T-helper 2 cell treated with Interferon-gamma antibody and Interleukin-4, amounts not matched to agents 5 μg/mL and 100 μg/mL, for 36 hours (primary cell): ENCODE results near the gene LRRC10B.

ENCODE experiments used
- DNase-seq: peaks from one replicate; pipeline ENCODE4 v3.0.0; 2021; ENCODE audit warnings: low spot score
- H3K27ac Mint-ChIP-seq: one replicate; pipeline ENCODE4 v1.8.0; 2021; ENCODE audit warnings: mild to moderate bottlenecking, mixed read lengths
- H3K27me3 Mint-ChIP-seq: one replicate; pipeline ENCODE4 v1.8.0; 2021; ENCODE audit warnings: low read depth, mixed read lengths
- H3K36me3 Mint-ChIP-seq: one replicate; pipeline ENCODE4 v1.8.0; 2021; ENCODE audit warnings: low read depth, mixed read lengths
- H3K4me1 Mint-ChIP-seq: one replicate; pipeline ENCODE4 v1.8.0; 2021; ENCODE audit warnings: low read depth, mixed read lengths
- H3K4me3 Mint-ChIP-seq: one replicate; pipeline ENCODE4 v1.8.0; 2022; ENCODE audit warnings: mild to moderate bottlenecking, moderate library complexity, mixed read lengths
- H3K9me3 Mint-ChIP-seq: one replicate; pipeline ENCODE4 v1.8.0; 2021; ENCODE audit warnings: mixed read lengths

Gene LRRC10B

GRCh38 chr11:61524446-61524845, 15.9 kb downstream of the LRRC10B start:
- Mint-ChIP-seq H3K4me3 (no peak overlapping the region), H3K27ac (no peak overlapping the region), H3K4me1 (no peaks in the 10 kb centered on the region), H3K36me3 (no peaks in the 10 kb centered on the region), H3K9me3 (no peaks in the 10 kb centered on the region), H3K27me3 (peaks cover 3% of the 10 kb centered on the region)
- DNase-seq = no peak

GRCh38 chr11:61524963-61525587, 16.5 kb downstream of the LRRC10B start:
- no peaks in the 10 kb centered on the region for H3K4me1 Mint-ChIP-seq
- H3K27me3 Mint-ChIP-seq = peaks cover 3% of the 10 kb centered on the region
- DNase-seq = no peak
- no peaks in the 10 kb centered on the region for H3K36me3 Mint-ChIP-seq
- H3K4me3 Mint-ChIP-seq = no peak overlapping the region
- no peaks in the 10 kb centered on the region for H3K9me3 Mint-ChIP-seq
- H3K27ac Mint-ChIP-seq = no peak overlapping the region

DNA sequence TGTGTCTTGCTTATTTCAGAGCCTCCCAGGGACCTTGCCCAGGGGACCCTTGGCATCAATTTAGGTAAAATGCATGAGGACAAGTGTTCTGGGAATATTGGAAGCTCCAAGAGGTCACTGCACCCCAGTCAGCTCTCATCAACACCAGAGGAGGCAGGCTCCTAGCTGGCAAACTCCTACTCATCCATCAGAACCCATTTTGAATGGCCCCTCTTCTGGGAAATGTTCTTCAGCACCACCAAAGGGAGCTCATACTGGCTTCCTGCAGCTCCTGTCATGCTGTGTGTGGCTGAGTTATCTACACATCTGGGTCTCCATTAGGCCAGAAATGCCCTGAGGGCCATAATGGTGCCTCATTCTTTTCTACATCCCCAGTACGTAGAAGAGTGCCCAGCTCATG, 17.7 kb downstream of the LRRC10B start:
- no peak for DNase-seq
- Mint-ChIP-seq H3K36me3 (no peaks in the 10 kb centered on the region), H3K9me3 (no peaks in the 10 kb centered on the region), H3K4me3 (no peak overlapping the region), H3K27ac (no peak overlapping the region), H3K4me1 (no peaks in the 10 kb centered on the region), H3K27me3 (peaks cover 3% of the 10 kb centered on the region)

GRCh38 chr11:61526956-61527731, 18.6 kb downstream of the LRRC10B start:
- Mint-ChIP-seq H3K4me3 (no peak overlapping the region), H3K27ac (no peak overlapping the region), H3K27me3 (peaks cover 3% of the 10 kb centered on the region)

DNA sequence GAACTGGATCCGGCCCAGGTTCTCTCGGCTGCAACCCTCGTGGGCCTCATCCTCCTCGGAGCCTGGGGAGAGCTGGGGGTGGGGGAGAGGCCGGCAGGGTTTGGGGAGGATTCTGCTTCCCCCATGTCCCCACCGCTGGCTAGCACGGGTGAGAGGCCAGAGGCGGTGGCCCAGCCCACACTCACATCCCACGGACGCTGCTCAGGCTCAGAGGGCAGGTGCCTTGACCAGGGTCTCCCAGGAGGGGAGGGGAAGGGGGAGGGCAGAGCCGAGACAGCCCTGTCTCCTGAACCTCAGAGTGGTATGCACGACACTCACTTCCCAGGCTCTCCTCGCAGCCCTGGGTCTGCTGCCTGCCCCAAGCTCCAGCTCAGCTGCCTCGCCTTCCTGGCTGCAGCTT, 19.6 kb downstream of the LRRC10B start:
- Mint-ChIP-seq H3K27ac (no peak overlapping the region), H3K9me3 (no peaks in the 10 kb centered on the region), H3K4me1 (no peaks in the 10 kb centered on the region), H3K4me3 (no peak overlapping the region), H3K36me3 (no peaks in the 10 kb centered on the region), H3K27me3 (peaks cover 3% of the 10 kb centered on the region)
- no peak for DNase-seq

More at GRCh38 chr11:61526956-61527731, 18.6 kb downstream of the LRRC10B start:
- no peak for DNase-seq
- Mint-ChIP-seq H3K36me3 (no peaks in the 10 kb centered on the region), H3K4me1 (no peaks in the 10 kb centered on the region), H3K9me3 (no peaks in the 10 kb centered on the region)

- H3K27me3 Mint-ChIP-seq = peaks cover 3% of the 10 kb centered on the region
Measured at GRCh38 chr11:61529537-61530225, 21.1 kb downstream of the LRRC10B start.

GRCh38 chr11:61531044-61531443, 22.5 kb downstream of the LRRC10B start:
- H3K27ac Mint-ChIP-seq = no peak overlapping the region
- no peaks in the 10 kb centered on the region for H3K27me3 Mint-ChIP-seq
- H3K9me3 Mint-ChIP-seq = no peaks in the 10 kb centered on the region
- no peak overlapping the region for H3K4me3 Mint-ChIP-seq
- no peaks in the 10 kb centered on the region for H3K36me3 Mint-ChIP-seq
- H3K4me1 Mint-ChIP-seq = no peaks in the 10 kb centered on the region
- no peak for DNase-seq

More at GRCh38 chr11:61529537-61530225, 21.1 kb downstream of the LRRC10B start:
- no peak overlapping the region for H3K4me3 Mint-ChIP-seq
- H3K36me3 Mint-ChIP-seq = no peaks in the 10 kb centered on the region
- H3K9me3 Mint-ChIP-seq = no peaks in the 10 kb centered on the region
- H3K4me1 Mint-ChIP-seq = no peaks in the 10 kb centered on the region
- no peak for DNase-seq
- H3K27ac Mint-ChIP-seq = no peak overlapping the region

GRCh38 chr11:61532134-61533038, 23.8 kb downstream of the LRRC10B start:
- peak; percentile 18 for DNase-seq
- Mint-ChIP-seq H3K27me3 (no peaks in the 10 kb centered on the region), H3K4me3 (no peak overlapping the region), H3K27ac (no peak overlapping the region), H3K36me3 (no peaks in the 10 kb centered on the region), H3K4me1 (no peaks in the 10 kb centered on the region), H3K9me3 (no peaks in the 10 kb centered on the region)

DNA sequence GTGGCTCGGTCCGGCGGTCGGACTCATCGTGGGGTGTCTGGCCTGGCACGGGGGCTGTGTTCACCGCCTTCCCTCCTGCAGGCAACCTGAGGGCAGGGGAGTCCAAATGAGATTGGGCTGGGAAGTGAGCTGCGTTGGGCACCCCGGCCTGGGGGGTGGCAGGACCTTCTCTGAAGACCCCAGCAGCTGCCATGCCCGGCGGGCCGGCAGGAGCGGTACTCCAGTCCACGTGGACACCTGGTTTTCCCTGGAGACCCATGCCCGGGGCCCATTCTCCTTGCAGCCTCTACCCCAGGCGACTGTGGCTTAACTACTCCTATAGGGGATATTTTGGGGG, 24.5 kb downstream of the LRRC10B start:
- Mint-ChIP-seq H3K9me3 (no peaks in the 10 kb centered on the region), H3K27ac (no peak overlapping the region), H3K27me3 (no peaks in the 10 kb centered on the region), H3K36me3 (no peaks in the 10 kb centered on the region), H3K4me1 (no peaks in the 10 kb centered on the region), H3K4me3 (no peak overlapping the region)
- DNase-seq = no peak

GRCh38 chr11:61533401-61533800, 24.9 kb downstream of the LRRC10B start:
- no peaks in the 10 kb centered on the region for H3K9me3 Mint-ChIP-seq
- H3K36me3 Mint-ChIP-seq = no peaks in the 10 kb centered on the region
- no peaks in the 10 kb centered on the region for H3K27me3 Mint-ChIP-seq
- no peak overlapping the region for H3K4me3 Mint-ChIP-seq
- DNase-seq = no peak
- no peak overlapping the region for H3K27ac Mint-ChIP-seq
- no peaks in the 10 kb centered on the region for H3K4me1 Mint-ChIP-seq

GRCh38 chr11:61534025-61534932, 25.7 kb downstream of the LRRC10B start:
- H3K27ac Mint-ChIP-seq = no peak overlapping the region
- H3K4me1 Mint-ChIP-seq = no peaks in the 10 kb centered on the region
- no peak overlapping the region for H3K4me3 Mint-ChIP-seq
- no peak for DNase-seq
- H3K9me3 Mint-ChIP-seq = no peaks in the 10 kb centered on the region
- no peaks in the 10 kb centered on the region for H3K36me3 Mint-ChIP-seq
- H3K27me3 Mint-ChIP-seq = no peaks in the 10 kb centered on the region

DNA sequence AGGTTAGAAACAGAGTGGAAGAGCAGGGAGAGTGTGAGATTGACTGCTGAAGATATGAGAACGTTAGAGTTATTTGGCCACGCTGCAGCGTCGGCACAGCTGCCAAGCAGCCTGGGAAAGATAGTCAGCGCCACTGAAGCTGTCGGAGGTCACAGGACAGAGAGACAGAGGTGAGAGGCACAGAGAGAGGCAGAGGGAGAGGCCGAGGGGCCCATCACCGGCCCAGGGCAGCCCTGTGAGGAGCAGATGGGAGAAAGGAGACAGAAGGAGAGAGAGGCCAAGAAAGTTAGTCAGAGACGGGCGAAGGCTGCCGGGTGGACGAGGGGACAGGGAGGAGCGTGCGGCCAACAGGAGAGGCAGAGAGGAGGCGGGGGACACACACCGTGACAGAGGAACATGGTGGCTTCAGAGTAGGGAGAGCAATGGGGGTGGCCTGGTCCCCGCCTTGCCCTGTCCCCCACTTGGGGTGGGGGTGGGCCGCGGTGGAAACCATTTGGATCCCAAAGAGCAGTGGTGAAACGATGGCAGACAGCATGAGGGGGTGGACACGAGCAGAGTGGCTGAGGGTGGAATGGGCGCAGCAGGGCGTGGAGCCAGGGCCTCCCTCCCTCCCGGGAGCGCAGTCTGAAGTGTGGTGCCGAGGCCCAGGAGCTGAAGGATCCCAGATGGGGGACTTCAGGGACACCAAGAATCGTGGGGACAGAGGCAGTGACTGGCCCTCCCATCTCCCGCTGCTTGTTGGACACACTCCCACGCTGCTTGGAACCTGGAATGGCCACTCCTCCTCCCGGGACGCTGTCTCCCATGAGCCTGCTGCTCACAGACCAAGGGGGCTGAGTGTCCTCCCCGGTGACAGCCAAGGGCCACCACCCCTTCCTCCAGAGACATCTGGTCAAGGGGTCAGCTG, 26.6 kb downstream of the LRRC10B start:
- Mint-ChIP-seq H3K27ac (no peak overlapping the region), H3K36me3 (no peaks in the 10 kb centered on the region), H3K4me1 (no peaks in the 10 kb centered on the region), H3K9me3 (no peaks in the 10 kb centered on the region), H3K4me3 (no peak overlapping the region), H3K27me3 (peaks cover 2% of the 10 kb centered on the region)
- no peak for DNase-seq
